Measurements from ENCODE around the gene SEPTIN2.
A peak's percentile ranks its signal among the peaks of the same experiment; 100 is the strongest.
"Not testable (repeated sequence)": the region's sequence is repeated elsewhere in the genome, so short reads cannot be mapped to it uniquely, and the experiment has no call there.

SEPTIN2 gene

GRCh38 chr2:241375300-241375699 is 59.6 kb downstream of the SEPTIN2 start:
- intact Hi-C loops (cut with DNase I), result no loop called here
- DNase-seq, result no peak

GRCh38 chr2:241376808-241377207 is 61.1 kb downstream of the SEPTIN2 start:
- DNase-seq, result no peak
- intact Hi-C loops (cut with DNase I), result no loop called here

- no peak for DNase-seq
- intact Hi-C loops (cut with DNase I), result no loop called here
These were observed 63.1 kb downstream of the SEPTIN2 start for GRCh38 chr2:241378816-241379215.

- intact Hi-C loops (cut with DNase I), result no loop called here
These were observed 64.1 kb downstream of the SEPTIN2 start for GRCh38 chr2:241379481-241380480.

GRCh38 chr2:241381872-241382271 is 66.1 kb downstream of the SEPTIN2 start:
- intact Hi-C loops (cut with DNase I), result no loop called here
- no peak for DNase-seq

More at GRCh38 chr2:241379481-241380480, 64.1 kb downstream of the SEPTIN2 start:
- no peak for DNase-seq

- DNase-seq; intact Hi-C loops (cut with DNase I): not testable (repeated sequence)
These were observed 69.7 kb downstream of the SEPTIN2 start for GRCh38 chr2:241385450-241385849.

GRCh38 chr2:241386519-241386918 is 70.8 kb downstream of the SEPTIN2 start:
- intact Hi-C loops (cut with DNase I), result no loop called here
- no peak for DNase-seq

GRCh38 chr2:241389697-241390096 is 74.0 kb downstream of the SEPTIN2 start:
- intact Hi-C loops (cut with DNase I), result no loop called here

GRCh38 chr2:241390301-241391206 is 74.8 kb downstream of the SEPTIN2 start:
- DNase-seq, result no peak
- intact Hi-C loops (cut with DNase I), result no loop called here

More at GRCh38 chr2:241389697-241390096, 74.0 kb downstream of the SEPTIN2 start:
- DNase-seq, result no peak

GRCh38 chr2:241391892-241392665 is 76.4 kb downstream of the SEPTIN2 start:
- peak in 1 of 10 donors; percentile 50 for DNase-seq
- intact Hi-C loops (cut with DNase I), result no loop called here

GRCh38 chr2:241392753-241393152 is 77.0 kb downstream of the SEPTIN2 start:
- intact Hi-C loops (cut with DNase I); DNase-seq: not testable (repeated sequence)

- no peak for DNase-seq
- intact Hi-C loops (cut with DNase I), result no loop called here
These were observed 77.9 kb downstream of the SEPTIN2 start for GRCh38 chr2:241393524-241394196.

- intact Hi-C loops (cut with DNase I); DNase-seq: not testable (repeated sequence)
These were observed 81.1 kb downstream of the SEPTIN2 start for GRCh38 chr2:241396809-241397208.

GRCh38 chr2:241399941-241400922 is 84.5 kb downstream of the SEPTIN2 start:
- no peak for DNase-seq
- intact Hi-C loops (cut with DNase I), result no loop called here

Data from posterior cingulate gyrus (tissue), 11 donors.